ENCODE data around the gene TM9SF3.

The TM9SF3 gene

DNA sequence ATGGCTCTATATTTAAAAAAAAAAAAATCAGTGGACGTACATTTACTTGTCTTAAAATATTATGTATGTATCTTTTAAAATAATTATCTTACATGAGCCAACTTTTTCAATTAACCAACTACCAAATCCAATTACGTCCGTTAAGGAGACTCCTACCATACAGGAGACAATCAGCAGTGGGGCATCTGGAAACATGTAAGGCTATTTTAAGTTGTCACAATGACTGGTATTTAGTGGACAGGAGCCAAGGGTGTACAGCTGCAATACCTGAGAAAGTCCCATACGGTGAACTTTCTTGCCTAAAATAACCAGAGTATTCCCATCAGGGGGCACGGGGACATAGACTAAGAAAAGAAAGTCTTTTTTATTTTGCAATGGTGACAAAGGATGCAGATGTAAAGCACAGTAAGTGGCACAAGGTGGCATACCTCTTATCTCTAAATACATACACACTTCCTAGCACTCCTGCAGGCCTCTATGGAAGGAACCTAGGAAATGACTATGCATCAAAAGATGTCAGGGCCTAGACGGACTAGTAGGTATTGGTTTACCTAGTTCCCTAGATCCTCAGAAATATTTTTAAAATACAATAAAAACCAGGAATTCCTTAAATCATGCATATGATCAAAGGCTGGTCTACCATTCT, 57.1 kb downstream of the TM9SF3 start:
- Histone ChIP-seq H3F3A (ENCODE audit: insufficient read depth, low read length) (no peaks in the 10 kb centered on the region), H4K20me1 (ENCODE audit: insufficient read depth, low read length) (no peaks in the 10 kb centered on the region), H3K79me2 (ENCODE audit: insufficient read depth, low read length) (no peaks in the 10 kb centered on the region), H3K27me3 (ENCODE audit: insufficient read depth, low read length) (no peaks in the 10 kb centered on the region), H3K4me2 (ENCODE audit: low read length) (no peak overlapping the region), H3K4me3 (ENCODE audit: low read depth, low read length, poor library complexity, severe bottlenecking) (no peak overlapping the region), H3K27ac (ENCODE audit: low read depth, low read length, poor library complexity, severe bottlenecking) (no peak overlapping the region), H3K4me1 (ENCODE audit: insufficient read depth, low read length, severe bottlenecking) (no peaks in the 10 kb centered on the region), H3K36me3 (ENCODE audit: insufficient read depth, low read length) (peaks cover 44% of the 10 kb centered on the region), H3K9me2 (ENCODE audit: low read depth, low read length) (no peaks in the 10 kb centered on the region), H3K9me3 (ENCODE audit: low read length) (no peaks in the 10 kb centered on the region), H3K9ac (ENCODE audit: low read length) (no peak overlapping the region), H2AFZ (ENCODE audit: low read length) (no peak overlapping the region)
- TF ChIP-seq, protein P1, sequence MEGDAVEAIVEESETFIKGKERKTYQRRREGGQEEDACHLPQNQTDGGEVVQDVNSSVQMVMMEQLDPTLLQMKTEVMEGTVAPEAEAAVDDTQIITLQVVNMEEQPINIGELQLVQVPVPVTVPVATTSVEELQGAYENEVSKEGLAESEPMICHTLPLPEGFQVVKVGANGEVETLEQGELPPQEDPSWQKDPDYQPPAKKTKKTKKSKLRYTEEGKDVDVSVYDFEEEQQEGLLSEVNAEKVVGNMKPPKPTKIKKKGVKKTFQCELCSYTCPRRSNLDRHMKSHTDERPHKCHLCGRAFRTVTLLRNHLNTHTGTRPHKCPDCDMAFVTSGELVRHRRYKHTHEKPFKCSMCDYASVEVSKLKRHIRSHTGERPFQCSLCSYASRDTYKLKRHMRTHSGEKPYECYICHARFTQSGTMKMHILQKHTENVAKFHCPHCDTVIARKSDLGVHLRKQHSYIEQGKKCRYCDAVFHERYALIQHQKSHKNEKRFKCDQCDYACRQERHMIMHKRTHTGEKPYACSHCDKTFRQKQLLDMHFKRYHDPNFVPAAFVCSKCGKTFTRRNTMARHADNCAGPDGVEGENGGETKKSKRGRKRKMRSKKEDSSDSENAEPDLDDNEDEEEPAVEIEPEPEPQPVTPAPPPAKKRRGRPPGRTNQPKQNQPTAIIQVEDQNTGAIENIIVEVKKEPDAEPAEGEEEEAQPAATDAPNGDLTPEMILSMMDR (IDR thresholded peaks at IDR 0.05; ENCODE audit: low read length) = no peak
- TF ChIP-seq EZH2 (IDR thresholded peaks at IDR 0.05; ENCODE audit: borderline replicate concordance, low read length) = no peak

DNA sequence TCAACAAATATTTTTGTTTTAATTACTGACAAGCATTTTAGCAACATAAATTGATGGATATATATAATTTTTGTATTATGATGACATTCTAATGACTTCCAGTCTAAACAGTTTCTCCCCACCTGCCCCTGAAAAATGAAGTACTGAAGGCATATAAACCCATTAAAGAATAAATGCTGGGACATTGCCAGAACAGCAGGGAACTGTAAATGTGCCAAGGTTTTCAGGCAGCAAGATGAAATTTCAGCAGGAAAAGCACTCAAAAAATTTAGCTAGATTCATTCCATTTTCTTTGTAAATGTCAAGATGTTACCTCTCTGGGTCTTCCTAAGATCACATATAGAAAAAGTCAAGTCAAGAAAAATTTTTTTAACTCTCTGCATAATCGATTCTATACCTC, 62.1 kb downstream of the TM9SF3 start:
- TF ChIP-seq, protein P1 (IDR thresholded peaks at IDR 0.05; ENCODE audit: low read length) = no peak
- no peak overlapping the region for H3K27ac ChIP-seq (ENCODE audit: low read depth, low read length, poor library complexity, severe bottlenecking)
- no peak overlapping the region for H3K9ac ChIP-seq (ENCODE audit: low read length)
- no peaks in the 10 kb centered on the region for H3K4me1 ChIP-seq (ENCODE audit: insufficient read depth, low read length, severe bottlenecking)
- H4K20me1 ChIP-seq (ENCODE audit: insufficient read depth, low read length) = no peaks in the 10 kb centered on the region
- no peaks in the 10 kb centered on the region for H3F3A ChIP-seq (ENCODE audit: insufficient read depth, low read length)
- H3K9me2 ChIP-seq (ENCODE audit: low read depth, low read length) = no peaks in the 10 kb centered on the region
- H3K4me2 ChIP-seq (ENCODE audit: low read length) = no peak overlapping the region
- peaks cover 53% of the 10 kb centered on the region for H3K36me3 ChIP-seq (ENCODE audit: insufficient read depth, low read length)
- no peak overlapping the region for H2AFZ ChIP-seq (ENCODE audit: low read length)
- H3K4me3 ChIP-seq (ENCODE audit: low read depth, low read length, poor library complexity, severe bottlenecking) = no peak overlapping the region
- no peaks in the 10 kb centered on the region for H3K27me3 ChIP-seq (ENCODE audit: insufficient read depth, low read length)
- no peaks in the 10 kb centered on the region for H3K79me2 ChIP-seq (ENCODE audit: insufficient read depth, low read length)
- no peaks in the 10 kb centered on the region for H3K9me3 ChIP-seq (ENCODE audit: low read length)

DNA sequence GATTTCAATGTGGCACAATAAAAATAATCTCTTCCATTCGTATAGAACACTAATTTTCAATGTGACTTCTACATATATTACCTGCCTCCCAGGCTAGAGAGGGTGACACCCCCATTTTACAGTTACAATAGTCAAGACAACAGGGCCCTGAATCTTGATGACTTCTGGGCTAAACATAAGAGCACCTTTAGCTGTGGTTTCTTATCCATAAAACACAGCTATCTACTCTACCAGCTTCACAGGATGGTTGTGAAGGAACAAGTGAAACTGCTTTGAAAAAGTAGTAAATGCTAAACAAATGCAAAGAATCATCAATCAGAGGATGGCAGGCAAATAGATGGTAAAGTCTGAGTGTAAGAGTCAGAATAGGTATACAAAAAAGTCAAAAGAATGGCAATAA, 69.5 kb downstream of the TM9SF3 start:
- H3K27ac ChIP-seq (ENCODE audit: low read depth, low read length, poor library complexity, severe bottlenecking) = no peak overlapping the region
- no peak overlapping the region for H3K4me3 ChIP-seq (ENCODE audit: low read depth, low read length, poor library complexity, severe bottlenecking)
- H3K79me2 ChIP-seq (ENCODE audit: insufficient read depth, low read length) = no peaks in the 10 kb centered on the region
- H3K9me3 ChIP-seq (ENCODE audit: low read length) = no peaks in the 10 kb centered on the region
- H4K20me1 ChIP-seq (ENCODE audit: insufficient read depth, low read length) = no peaks in the 10 kb centered on the region
- H3K9ac ChIP-seq (ENCODE audit: low read length) = no peak overlapping the region
- peaks cover 20% of the 10 kb centered on the region for H3K36me3 ChIP-seq (ENCODE audit: insufficient read depth, low read length)
- H3K9me2 ChIP-seq (ENCODE audit: low read depth, low read length) = no peaks in the 10 kb centered on the region
- TF ChIP-seq EZH2 (IDR thresholded peaks at IDR 0.05; ENCODE audit: borderline replicate concordance, low read length) = no peak
- TF ChIP-seq, protein P1 (IDR thresholded peaks at IDR 0.05; ENCODE audit: low read length) = no peak
- no peak overlapping the region for H2AFZ ChIP-seq (ENCODE audit: low read length)
- no peak overlapping the region for H3K4me2 ChIP-seq (ENCODE audit: low read length)
- no peaks in the 10 kb centered on the region for H3K27me3 ChIP-seq (ENCODE audit: insufficient read depth, low read length)
- no peaks in the 10 kb centered on the region for H3F3A ChIP-seq (ENCODE audit: insufficient read depth, low read length)
- peaks cover 18% of the 10 kb centered on the region for H3K4me1 ChIP-seq (ENCODE audit: insufficient read depth, low read length, severe bottlenecking)
